B cell (primary cell): ENCODE measurements around the gene CABLES1. TPM values are rescaled to one million over a fixed set of nuclear protein-coding genes. Genes with fewer than 3 reads are reported as not detected.

Source experiments
- ATAC-seq: fragments of 200-7000 bp; cut with Tn5 transposase; one replicate; pipeline ENCODE4 v1.10.0; 2021; ENCODE audit warnings: low read depth, mild to moderate bottlenecking, moderate number of reproducible peaks, moderate library complexity
- CTCF ChIA-PET: fragments of 350-600 bp; sonication (Branson Sonifier 250); formaldehyde crosslinking; loops from one replicate; lab custom pipeline; 2021; ENCODE audit warnings: antibody characterized with exemption, inconsistent platforms; lab: Charles Lee
- POLR2A ChIA-PET: fragments of 350-600 bp; sonication (Branson Sonifier 250); formaldehyde crosslinking; loops from one replicate; lab custom pipeline; 2021; ENCODE audit warnings: antibody characterized with exemption; lab: Charles Lee
- DNase-seq: peaks from one replicate; pipeline ENCODE4 v3.0.0; 2013
- H2AFZ ChIP-seq: 2 replicates; pipeline ENCODE4 v1.6.1; 2012; ENCODE audit warnings: mild to moderate bottlenecking, low read depth, low read length; ENCODE audit not compliant: insufficient read depth, poor library complexity, severe bottlenecking
- H3K27ac ChIP-seq, 2 donors: 1 replicate in 1 of 2; 2 replicates in 1 of 2; pipeline ENCODE4 v1.5.1; 2012 to 2013; ENCODE audit warnings: low read length in 2 of 2, mild to moderate bottlenecking in 2 of 2, moderate library complexity in 1 of 2
- H3K27me3 ChIP-seq, 4 experiments: fragments of 200-600 bp in 1 of 4; sonication (generic) in 1 of 4; replicated peaks in 1 of 4; 1 replicate in 2 of 4; 2 replicates in 2 of 4; pipeline versions ENCODE4 v1.6.1 to v1.7.0; 2013 to 2016; ENCODE audit warnings: low read length in 3 of 4, mild to moderate bottlenecking in 2 of 4, mixed read lengths in 1 of 4, moderate library complexity in 1 of 4; ENCODE audit not compliant: insufficient read depth in 4 of 4, control insufficient read depth in 3 of 4; ENCODE audit errors: control extremely low read depth in 1 of 4
- H3K36me3 ChIP-seq, 2 experiments: replicated peaks in 1 of 2; 1 replicate in 1 of 2; 2 replicates in 1 of 2; pipeline versions ENCODE4 v1.6.1 to v1.7.1; 2013; ENCODE audit warnings: low read length in 1 of 2; ENCODE audit not compliant: insufficient read depth in 2 of 2, control insufficient read depth in 1 of 2; ENCODE audit errors: control extremely low read depth in 1 of 2, extremely low read depth in 1 of 2
- H3K4me1 ChIP-seq, 2 donors: fragments of 200-600 bp in 1 of 2; sonication (generic) in 1 of 2; 1 replicate in 1 of 2; 2 replicates in 1 of 2; pipeline versions ENCODE4 v1.5.1 to v1.6.1; 2013 to 2017; ENCODE audit warnings: low read length in 2 of 2; ENCODE audit not compliant: control insufficient read depth in 2 of 2, insufficient read depth in 2 of 2
- H3K4me2 ChIP-seq: replicated peaks from 2 replicates; pipeline ENCODE3; 2012; ENCODE audit warnings: mild to moderate bottlenecking, low read depth, low read length; ENCODE audit not compliant: poor library complexity, severe bottlenecking
- H3K4me3 ChIP-seq, 5 experiments: fragments of 200-600 bp in 1 of 5; sonication (generic) in 1 of 5; 1 replicate in 3 of 5; 2 replicates in 2 of 5; pipeline versions ENCODE4 v1.5.1 to v1.7.0; 2011 to 2016; ENCODE audit warnings: low read length in 4 of 5, mild to moderate bottlenecking in 4 of 5, low read depth in 2 of 5, control low read depth in 1 of 5, moderate library complexity in 1 of 5; ENCODE audit not compliant: insufficient read depth in 1 of 5; ENCODE audit errors: control extremely low read depth in 1 of 5, extremely low read depth in 1 of 5
- H3K79me2 ChIP-seq: fragments of 200-600 bp; sonication (generic); one replicate; pipeline ENCODE4 v1.6.0; 2016; ENCODE audit warnings: low read length; ENCODE audit not compliant: control insufficient read depth, insufficient read depth
- H3K9ac ChIP-seq: fragments of 200-600 bp; sonication (generic); 2 replicates; pipeline ENCODE4 v1.6.1; 2017; ENCODE audit warnings: mild to moderate bottlenecking, low read length, moderate library complexity
- H3K9me3 ChIP-seq, 3 donors: one replicate each; pipeline versions ENCODE4 v1.6.1 to v1.7.1; 2013; ENCODE audit warnings: low read length in 2 of 3; ENCODE audit not compliant: control insufficient read depth in 2 of 3, insufficient read depth in 1 of 3; ENCODE audit errors: control extremely low read depth in 1 of 3
- H4K20me1 ChIP-seq: 2 replicates; pipeline ENCODE4 v1.6.0; 2012; ENCODE audit warnings: mild to moderate bottlenecking, low read length; ENCODE audit not compliant: insufficient read depth, control insufficient read depth, poor library complexity, severe bottlenecking
- H3K27ac Mint-ChIP-seq: one replicate; pipeline ENCODE4 v1.8.0; 2021; ENCODE audit warnings: mixed read lengths
- H3K27me3 Mint-ChIP-seq: one replicate; pipeline ENCODE4 v1.8.0; 2021; ENCODE audit warnings: mixed read lengths
- H3K4me1 Mint-ChIP-seq: one replicate; pipeline ENCODE4 v1.8.0; 2021; ENCODE audit warnings: mixed read lengths
- H3K4me3 Mint-ChIP-seq: one replicate; pipeline ENCODE4 v1.8.0; 2021; ENCODE audit warnings: mixed read lengths
- H3K9me3 Mint-ChIP-seq: one replicate; pipeline ENCODE4 v1.8.0; 2022; ENCODE audit warnings: mixed read lengths; ENCODE audit not compliant: insufficient read depth
- EZH2 ChIP-seq: IDR thresholded peaks from 2 replicates; pipeline ENCODE4 v1.6.1; 2012; ENCODE audit warnings: borderline replicate concordance, low read depth, mild to moderate bottlenecking, moderate library complexity, low read length; ENCODE audit not compliant: insufficient read depth, poor library complexity, severe bottlenecking
- WGBS: methylation state at CpG from one replicate; pipeline ENCODE4 v1.1.5; 2013; ENCODE audit warnings: missing lambda C conversion rate; ENCODE audit not compliant: insufficient coverage; 5-methylcytosine and 5-hydroxymethylcytosine counted together
- intact Hi-C: fragments of 100-400 bp; cut with micrococcal nuclease; formaldehyde crosslinking; loops from one replicate; pipeline ENCODE4 v1.10.0; 2022
- polyA plus RNA-seq: library from polyadenylated mRNA; depleted of rRNA; stranded (reverse); fragments of >200 nt; gene quantifications from 2 replicates; pipeline ENCODE4 v1.2.3, GENCODE V29; 2012
- total RNA-seq, 2 donors: library from RNA; stranded (reverse); fragments of 120-200 nt in 1 of 2; gene quantifications; 1 replicate in 1 of 2; 2 replicates in 1 of 2; pipeline versions ENCODE4 v1.2.3 to v1.2.4, GENCODE V29; 2013 to 2022
- TF ChIP-seq, protein P1 (sequence below): fragments of 200-600 bp; IDR thresholded peaks from one replicate; pipeline ENCODE4 v1.8.0; 2022; ENCODE audit warnings: antibody characterized with exemption, mild to moderate bottlenecking

The CABLES1 gene
- total and polyA plus RNA-seq, 2 donors (not counting 1 experiment from before 2014, with no cell fraction given): 0.30 to 56.3 TPM

GRCh38 chr18:23200756-23201155 is 65.5 kb downstream of the CABLES1 start:
- H2AFZ ChIP-seq: no peak overlapping the region
- no peak overlapping the region for H3K4me2 ChIP-seq
- H3K27ac ChIP-seq: no peak overlapping the region
- no peak overlapping the region for H3K4me3 ChIP-seq
- TF ChIP-seq EZH2: no peak
- TF ChIP-seq, protein P1, sequence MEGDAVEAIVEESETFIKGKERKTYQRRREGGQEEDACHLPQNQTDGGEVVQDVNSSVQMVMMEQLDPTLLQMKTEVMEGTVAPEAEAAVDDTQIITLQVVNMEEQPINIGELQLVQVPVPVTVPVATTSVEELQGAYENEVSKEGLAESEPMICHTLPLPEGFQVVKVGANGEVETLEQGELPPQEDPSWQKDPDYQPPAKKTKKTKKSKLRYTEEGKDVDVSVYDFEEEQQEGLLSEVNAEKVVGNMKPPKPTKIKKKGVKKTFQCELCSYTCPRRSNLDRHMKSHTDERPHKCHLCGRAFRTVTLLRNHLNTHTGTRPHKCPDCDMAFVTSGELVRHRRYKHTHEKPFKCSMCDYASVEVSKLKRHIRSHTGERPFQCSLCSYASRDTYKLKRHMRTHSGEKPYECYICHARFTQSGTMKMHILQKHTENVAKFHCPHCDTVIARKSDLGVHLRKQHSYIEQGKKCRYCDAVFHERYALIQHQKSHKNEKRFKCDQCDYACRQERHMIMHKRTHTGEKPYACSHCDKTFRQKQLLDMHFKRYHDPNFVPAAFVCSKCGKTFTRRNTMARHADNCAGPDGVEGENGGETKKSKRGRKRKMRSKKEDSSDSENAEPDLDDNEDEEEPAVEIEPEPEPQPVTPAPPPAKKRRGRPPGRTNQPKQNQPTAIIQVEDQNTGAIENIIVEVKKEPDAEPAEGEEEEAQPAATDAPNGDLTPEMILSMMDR: no peak
- H3K27me3 Mint-ChIP-seq: peaks cover 31% of the 10 kb centered on the region
- DNase-seq (no peak), ATAC-seq (no peak)
- H3K9ac ChIP-seq: no peak overlapping the region
- H3K9me3 ChIP-seq: peaks cover 0 to 18% (median 5%) of the 10 kb centered on the region in 3 donors
- H3K27ac Mint-ChIP-seq: no peak overlapping the region
- no peaks in the 10 kb centered on the region for H3K36me3 ChIP-seq
- no peaks in the 10 kb centered on the region for H3K4me1 ChIP-seq
- ChIA-PET CTCF (interaction anchor here (0.5 kb wide), 1 partner anchor 178 kb away, joined by 3 read pairs; no protein-coding TSS in a partner anchor), POLR2A (no interaction called here)
- H3K9me3 Mint-ChIP-seq: peaks cover 8% of the 10 kb centered on the region
- H4K20me1 ChIP-seq: no peaks in the 10 kb centered on the region
- intact Hi-C loops: no loop called here
- no peaks in the 10 kb centered on the region for H3K79me2 ChIP-seq
- H3K4me3 Mint-ChIP-seq: no peak overlapping the region
- WGBS: 81% methylated on average over 7 of the region's 8 CpGs
- peaks cover 8% of the 10 kb centered on the region for H3K4me1 Mint-ChIP-seq
- no peaks in the 10 kb centered on the region for H3K27me3 ChIP-seq

- no peaks in the 10 kb centered on the region for H4K20me1 ChIP-seq
- peaks cover 31% of the 10 kb centered on the region for H3K27me3 Mint-ChIP-seq
- intact Hi-C loops: no loop called here
- peaks cover 0 to 23% (median 5%) of the 10 kb centered on the region in 3 donors for H3K9me3 ChIP-seq
- ChIA-PET POLR2A (no interaction called here), CTCF (no interaction called here)
- H3K4me3 ChIP-seq: no peak overlapping the region
- DNase-seq: no peak
- no peaks in the 10 kb centered on the region for H3K4me1 ChIP-seq
- no peaks in the 10 kb centered on the region for H3K36me3 ChIP-seq
- H3K9me3 Mint-ChIP-seq: peaks cover 8% of the 10 kb centered on the region
- WGBS: 96% methylated on average over 10 of the region's 10 CpGs
- no peaks in the 10 kb centered on the region for H3K27me3 ChIP-seq
- no peak overlapping the region for H2AFZ ChIP-seq
- no peak overlapping the region for H3K9ac ChIP-seq
- no peak for ATAC-seq
- H3K4me1 Mint-ChIP-seq: peaks cover 8% of the 10 kb centered on the region
- TF ChIP-seq EZH2: no peak
- TF ChIP-seq, protein P1: no peak
- no peaks in the 10 kb centered on the region for H3K79me2 ChIP-seq
- H3K4me3 Mint-ChIP-seq: no peak overlapping the region
- H3K4me2 ChIP-seq: no peak overlapping the region
- H3K27ac ChIP-seq: no peak overlapping the region
- no peak overlapping the region for H3K27ac Mint-ChIP-seq
These were observed 66.5 kb downstream of the CABLES1 start for GRCh38 chr18:23201741-23202140.
